OCI-LY1 (cell line): ENCODE data around the gene RPP40.

Experiments
- CTCF ChIP-seq: fragments of 200-600 bp; sonication (generic), shearing (Covaris generic); IDR thresholded peaks from 2 replicates; pipeline ENCODE4 v1.5.1; 2017; ENCODE audit warnings: mild to moderate bottlenecking, antibody characterized with exemption, low read length, moderate library complexity, mixed read lengths
- EZH2 ChIP-seq: fragments of 200-600 bp; sonication (generic), shearing (Covaris generic); IDR thresholded peaks from 2 replicates; pipeline ENCODE4 v1.8.0; 2017; ENCODE audit warnings: borderline replicate concordance, mixed run types, mild to moderate bottlenecking, antibody characterized with exemption, low read length, moderate library complexity, mixed read lengths

DNA sequence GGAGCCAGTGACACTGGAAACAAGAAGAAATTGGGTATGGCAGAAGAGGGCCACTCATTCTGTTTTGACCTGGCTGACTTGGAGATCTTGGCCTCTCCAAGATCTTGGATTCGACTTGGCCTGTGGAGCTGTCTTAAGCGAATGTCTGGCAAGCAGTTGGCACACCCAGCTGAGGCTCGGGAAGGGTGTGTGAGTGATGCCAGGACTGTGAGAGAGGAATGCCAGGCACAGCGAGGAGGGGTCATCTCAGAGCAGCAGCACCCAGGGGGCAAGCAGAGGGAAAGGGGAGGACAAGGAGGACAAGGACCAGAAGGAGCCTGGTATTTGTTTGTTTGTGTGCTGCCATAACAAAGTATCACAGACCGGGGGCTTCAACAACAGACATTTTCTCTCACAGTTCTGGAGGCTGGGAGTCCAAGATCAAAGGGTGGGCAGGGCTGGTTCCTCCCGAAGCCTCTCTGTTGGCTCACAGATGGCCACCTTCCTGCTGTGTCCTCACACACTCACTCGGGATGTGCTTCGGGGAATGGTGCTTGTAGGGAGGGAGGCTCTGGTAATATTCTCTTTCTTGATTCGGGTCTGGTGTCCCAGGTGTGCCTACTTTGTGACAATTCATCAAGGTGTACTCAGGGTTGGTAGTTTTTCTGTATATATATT lies 33.0 kb downstream of the RPP40 start:
- no peak for TF ChIP-seq CTCF
- no peak for TF ChIP-seq EZH2
